T-helper 2 cell treated with Interferon-gamma antibody and Interleukin-4, amounts not matched to agents 100 ng/mL and 5 ng/mL, for 36 hours (primary cell): ENCODE data around the gene ZNF438. TPM values are rescaled to one million over a fixed set of nuclear protein-coding genes. Genes with fewer than 3 reads are reported as not detected.
"Not testable (repeated sequence)": the region's sequence is repeated elsewhere in the genome, so short reads cannot be mapped to it uniquely, and the experiment has no call there.

ENCODE experiments used
- intact Hi-C: fragments of 100-400 bp; cut with micrococcal nuclease; formaldehyde crosslinking; loops from one replicate; pipeline ENCODE4 v1.15.1; 2023
- total RNA-seq: library from RNA; stranded (reverse); gene quantifications from 2 replicates; pipeline ENCODE4 v1.2.3, GENCODE V29; 2022

Gene ZNF438
- total RNA-seq, 1 donor from 2014 or later = 3.9 TPM

DNA sequence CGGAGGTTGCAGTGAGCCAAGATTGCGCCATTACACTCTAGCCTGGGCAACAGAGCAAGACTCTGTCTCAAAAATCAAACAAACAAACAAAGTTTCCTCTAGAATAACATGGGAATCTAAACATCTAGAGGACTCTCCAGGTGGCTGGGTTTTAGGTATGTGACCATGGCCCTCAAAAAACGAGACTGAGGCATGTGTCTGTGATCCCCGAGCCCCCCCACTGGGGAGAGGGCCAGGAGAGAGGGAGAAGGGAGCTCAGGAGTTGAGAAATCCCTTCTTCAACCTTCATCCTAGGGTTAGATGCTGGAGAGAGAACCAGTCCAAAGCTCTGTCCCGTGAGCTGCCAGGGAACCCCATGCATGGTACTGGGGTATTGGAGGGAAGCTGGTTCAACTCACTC is 214.1 kb downstream of the ZNF438 start:
- intact Hi-C loops = no loop called here

DNA sequence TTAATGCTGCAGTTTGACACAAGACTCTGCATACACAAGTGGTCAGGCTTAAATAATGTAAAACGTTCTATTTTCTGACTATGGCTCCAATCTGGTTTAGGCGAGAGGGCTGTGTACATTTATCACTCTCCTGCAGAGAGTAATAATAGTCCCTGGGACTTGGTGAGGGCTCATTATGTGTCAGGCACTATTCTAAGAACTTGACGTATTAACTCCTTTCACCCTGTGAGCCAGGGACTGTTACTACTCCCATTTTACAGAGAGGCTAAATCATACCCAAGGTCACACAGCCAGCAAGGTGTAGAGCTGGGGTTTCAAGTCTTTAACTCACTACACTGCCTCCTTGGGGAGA is 214.9 kb downstream of the ZNF438 start:
- intact Hi-C loops = no loop called here

DNA sequence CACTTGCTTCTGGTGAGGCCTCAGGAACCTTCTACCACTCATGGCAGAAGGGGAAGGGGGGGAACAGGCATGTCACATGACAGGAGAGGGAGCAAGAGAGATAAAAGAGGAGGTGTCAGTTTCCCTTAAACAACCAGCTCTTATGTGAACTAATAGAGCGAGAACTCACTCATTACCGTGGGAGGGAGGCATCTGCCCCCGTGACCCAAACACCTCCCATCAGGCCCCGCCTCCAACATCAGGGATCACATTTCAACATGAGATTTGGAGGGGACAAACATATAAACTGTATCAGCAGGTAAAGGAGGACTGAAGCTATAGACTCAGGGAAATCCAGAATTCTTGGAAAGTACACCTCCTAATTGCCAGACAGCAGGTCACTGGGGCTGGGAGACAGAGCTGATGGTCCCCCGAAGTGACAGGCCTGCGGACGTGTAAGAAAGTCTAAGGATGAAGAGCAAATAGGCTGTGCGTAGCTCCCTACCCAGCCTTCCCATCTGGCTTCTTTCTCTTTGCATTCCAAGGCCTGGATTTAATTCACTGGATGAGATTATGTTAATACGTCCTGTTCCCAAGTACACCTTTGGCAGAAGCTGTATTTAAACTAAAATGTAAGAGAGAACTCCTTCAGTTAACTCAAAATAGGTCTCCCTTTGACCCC is 215.4 kb downstream of the ZNF438 start:
- intact Hi-C loops = no loop called here

DNA sequence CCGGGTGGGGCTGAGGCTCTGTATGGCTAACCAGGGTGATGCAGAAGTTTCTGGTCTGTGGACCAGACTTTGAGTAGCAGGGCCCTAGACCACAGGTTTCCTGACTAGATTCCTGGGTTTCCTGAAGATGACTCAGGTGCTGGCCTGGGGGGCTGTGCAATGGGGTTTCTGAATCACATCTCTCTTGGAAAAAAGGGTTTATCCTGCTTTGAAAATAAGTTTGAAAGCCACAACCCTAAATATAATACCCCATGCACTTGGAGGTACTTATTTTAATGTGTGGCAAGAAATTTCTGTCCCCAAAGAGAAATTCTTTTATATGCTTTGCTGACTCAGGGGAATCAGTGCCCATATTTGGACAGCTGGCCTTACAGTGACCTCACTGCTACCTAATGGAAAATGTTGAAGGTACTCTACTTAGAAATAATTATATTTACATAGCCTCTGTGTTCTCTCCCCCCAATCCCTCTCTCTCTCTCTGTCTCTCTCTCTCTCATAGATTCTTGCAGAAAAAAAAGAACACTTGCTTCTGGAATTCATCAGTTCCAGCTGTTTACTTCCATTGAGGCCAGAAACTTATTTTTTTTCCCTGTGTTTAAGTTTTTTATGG is 217.7 kb downstream of the ZNF438 start:
- intact Hi-C loops = no loop called here

DNA sequence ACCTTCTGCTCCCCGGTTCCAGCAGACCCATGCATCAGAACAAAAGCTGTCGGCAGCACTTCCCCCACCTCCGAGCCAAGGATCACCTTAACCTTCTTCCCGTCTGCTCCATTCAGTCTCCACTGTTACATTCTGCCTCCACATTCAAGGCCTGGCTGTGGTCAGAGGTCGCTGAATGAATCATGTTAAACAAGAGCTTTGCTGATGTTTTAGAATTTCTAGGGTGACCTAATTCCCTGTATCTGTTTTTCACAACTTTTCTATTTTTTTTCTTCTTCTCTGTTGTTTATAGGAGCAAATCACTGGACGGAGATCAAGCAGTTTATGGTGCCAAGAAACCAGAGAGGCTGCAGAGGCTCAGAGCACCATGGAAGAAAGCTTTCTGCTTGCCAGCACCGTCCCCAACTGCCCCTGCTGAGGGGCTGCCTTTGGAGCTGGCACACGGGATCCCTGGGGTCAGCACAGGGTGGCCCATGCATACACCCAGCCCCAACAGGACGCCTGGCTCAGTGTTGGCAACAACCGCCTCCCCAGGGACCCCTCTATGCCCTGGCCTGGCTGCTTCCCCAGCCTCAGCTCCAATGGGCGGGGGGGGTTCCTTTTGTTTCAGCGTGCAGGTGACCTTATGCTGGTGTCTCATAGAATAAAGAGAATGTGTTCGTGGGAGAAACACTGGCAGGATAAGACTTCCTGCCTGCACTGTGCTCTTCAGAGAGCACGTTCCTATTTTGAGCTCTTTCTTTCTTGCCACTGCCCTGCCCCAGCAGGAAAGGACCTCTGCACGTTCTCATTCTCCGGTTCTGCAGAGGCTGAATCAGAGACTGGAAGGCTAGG is 219.4 kb downstream of the ZNF438 start:
- intact Hi-C loops = no loop called here

DNA sequence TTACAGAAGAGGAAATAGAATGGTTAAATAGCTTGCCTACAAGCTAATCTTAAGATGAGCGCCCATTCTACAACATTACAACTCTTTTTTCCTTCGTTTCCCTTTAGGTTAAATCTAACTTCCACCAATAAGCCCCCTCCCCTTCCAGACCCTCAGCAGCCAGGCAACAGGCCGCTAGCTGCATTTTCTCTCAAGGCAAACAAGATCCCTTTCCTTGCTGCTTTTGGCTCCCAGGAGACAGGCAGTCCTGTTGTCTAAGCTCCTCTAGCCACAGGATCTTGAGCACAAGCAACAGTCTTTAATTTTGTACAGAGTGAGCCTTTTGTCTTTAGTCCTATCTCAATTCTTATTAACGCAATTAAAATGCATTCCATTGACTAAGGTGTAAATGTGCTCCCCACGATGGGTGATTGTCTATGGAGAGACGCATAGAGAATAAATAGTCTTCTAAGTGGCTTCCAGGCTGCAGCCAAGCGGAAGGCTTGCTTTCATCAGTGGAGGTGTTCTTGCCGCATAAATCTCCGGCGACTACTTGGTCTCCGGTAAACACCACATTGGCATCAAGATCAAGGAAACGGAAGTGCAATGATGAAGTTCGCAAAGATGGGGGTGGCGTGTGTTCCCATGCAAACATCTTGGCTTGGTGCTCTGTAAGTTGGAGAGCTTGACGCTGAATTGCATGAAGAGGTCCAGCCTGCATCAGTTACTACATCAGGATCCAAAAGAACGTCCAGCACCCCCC is 220.2 kb downstream of the ZNF438 start:
- intact Hi-C loops = no loop called here

DNA sequence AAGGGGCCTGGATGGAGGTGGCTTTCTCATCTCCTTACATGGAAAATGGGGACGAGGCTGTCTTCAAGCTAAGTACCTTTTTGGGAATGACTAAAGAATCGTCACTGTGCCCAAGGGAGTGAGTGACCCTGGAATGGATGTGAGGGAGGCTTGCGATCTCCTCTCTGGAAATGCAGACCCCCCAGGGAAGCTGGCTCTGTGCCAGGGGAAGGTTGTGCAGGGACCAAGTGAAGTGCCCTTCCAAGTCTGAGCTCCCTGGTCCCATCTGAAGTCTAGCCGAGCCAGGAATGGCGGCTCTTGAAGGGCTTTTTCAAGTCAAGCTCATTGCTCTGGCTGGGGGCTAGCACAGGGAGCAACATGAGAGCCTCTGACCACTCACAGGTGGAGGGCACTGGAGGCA is 221.2 kb downstream of the ZNF438 start:
- intact Hi-C loops = no loop called here

DNA sequence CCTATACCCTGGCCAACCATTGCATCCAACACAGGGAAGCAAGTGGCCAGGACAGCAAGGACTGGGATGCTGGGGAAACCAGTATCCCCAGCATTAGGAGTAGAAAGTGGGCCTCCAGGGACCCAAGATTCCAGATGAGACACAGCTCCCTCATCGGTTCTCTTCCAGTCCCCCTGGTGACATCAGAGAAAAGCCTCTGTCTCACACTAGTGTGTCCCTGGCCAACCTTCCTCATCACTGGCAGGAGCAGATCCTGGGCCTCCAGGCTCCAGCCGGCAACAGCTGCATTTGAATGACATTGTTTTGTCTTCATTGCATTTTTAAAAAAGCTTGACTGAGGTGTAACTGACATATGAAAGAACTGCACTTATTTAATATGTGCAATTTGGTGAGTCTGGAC is 224.8 kb downstream of the ZNF438 start:
- intact Hi-C loops = no loop called here

DNA sequence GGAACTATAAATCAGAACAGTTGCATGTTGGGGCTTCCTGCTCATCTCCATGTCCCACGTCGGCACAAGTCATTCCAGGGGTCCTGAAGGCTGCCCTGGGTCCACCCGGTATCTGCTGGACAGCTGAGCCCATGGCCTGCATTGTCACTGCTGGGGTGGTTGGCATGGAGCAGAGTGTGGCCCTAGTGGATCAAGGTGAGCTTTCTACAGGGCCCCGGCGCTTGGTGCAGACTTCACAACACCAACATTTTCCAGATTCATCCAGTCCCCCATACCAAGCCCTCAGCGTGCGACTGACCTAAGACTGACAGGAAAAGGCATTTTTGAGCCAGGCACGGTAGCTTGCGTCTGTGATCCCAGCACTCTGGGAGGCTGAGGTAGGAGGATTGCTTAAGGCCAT is 226.6 kb downstream of the ZNF438 start:
- intact Hi-C loops = no loop called here

DNA sequence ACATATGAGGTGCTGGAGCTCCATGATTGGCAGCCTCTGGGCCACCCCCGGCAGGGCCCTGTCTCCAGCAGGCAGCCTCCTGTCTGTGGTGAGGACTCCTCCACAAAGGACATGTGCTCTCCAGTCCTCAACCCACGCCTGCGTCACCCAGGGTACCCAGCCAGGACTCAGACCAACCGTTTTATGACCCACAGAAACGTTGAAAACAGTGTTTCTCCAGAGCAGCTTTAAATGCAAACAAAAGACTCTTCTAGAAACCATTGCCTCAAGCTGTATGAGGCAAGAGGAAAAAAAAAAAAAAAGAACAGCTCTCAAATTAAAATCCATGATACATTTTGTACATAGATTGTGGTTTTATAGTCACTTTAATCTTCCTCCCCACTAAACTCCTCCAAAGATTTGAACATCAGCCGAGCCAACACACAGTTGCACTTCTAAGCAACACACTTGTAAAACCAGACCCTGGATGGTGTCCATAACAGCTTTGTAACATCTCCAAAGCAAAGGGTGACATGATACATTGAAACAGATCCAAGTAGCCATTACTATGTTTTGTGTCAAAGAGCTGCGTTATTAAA is 227.1 kb downstream of the ZNF438 start:
- intact Hi-C loops = no loop called here

DNA sequence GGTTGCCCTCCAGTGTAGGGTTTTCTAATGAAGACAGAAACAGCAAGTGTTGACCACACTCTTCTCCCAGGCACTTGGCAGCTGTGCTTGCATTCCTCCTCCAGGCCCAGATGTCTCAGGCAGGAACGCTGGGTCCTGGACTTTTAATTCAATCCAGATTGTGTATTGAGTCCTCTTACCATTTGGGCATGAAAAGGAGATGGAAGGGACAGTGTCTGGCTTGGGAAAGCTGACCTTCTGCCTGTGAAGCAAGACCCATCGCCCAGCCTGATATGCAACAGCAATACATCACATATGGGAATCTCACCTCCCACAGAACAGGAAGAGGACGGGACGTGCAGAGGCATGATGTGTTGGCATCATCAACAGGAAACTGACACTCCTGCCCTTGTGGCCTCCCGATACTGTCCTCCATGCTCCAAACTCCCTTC is 227.8 kb downstream of the ZNF438 start:
- intact Hi-C loops = no loop called here

DNA sequence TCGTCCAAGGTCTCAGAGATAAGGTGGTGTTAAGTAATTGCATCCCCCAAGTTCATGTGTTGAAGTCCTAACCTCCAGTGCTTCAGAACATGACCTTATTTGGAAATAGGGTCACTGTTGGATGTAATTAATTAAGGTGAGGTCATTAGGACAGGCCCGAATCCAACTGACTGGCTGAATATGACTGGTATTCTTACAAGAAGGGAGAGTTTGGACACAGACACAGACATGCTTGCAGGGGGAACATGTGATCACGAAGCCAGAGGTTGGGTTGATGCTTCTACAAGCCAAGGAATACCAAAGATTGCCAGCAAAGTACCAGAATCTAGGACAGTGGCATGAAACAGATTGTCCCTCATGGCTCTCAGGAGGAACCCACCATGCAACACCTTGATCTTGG is 228.6 kb downstream of the ZNF438 start:
- intact Hi-C loops = no loop called here

DNA sequence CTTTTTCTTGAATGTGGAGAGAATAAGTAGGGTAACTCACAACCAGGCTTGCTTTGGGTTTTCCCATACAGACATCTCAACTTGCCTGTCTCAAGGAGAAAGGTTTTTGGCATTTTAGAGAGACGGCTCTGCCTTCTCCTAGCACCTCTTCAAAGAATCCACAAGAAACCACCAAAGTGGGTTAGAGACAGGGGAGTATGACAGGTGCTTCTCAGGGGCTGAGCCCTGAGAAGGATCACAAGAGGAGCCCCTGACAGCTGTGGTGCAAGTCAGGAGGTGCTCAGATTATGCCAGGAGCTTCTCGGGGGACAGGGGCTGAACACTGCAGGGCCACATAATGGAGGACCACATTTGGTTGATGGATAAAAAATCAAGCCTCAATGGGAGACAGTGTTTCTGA is 231.3 kb downstream of the ZNF438 start:
- intact Hi-C loops = no loop called here

DNA sequence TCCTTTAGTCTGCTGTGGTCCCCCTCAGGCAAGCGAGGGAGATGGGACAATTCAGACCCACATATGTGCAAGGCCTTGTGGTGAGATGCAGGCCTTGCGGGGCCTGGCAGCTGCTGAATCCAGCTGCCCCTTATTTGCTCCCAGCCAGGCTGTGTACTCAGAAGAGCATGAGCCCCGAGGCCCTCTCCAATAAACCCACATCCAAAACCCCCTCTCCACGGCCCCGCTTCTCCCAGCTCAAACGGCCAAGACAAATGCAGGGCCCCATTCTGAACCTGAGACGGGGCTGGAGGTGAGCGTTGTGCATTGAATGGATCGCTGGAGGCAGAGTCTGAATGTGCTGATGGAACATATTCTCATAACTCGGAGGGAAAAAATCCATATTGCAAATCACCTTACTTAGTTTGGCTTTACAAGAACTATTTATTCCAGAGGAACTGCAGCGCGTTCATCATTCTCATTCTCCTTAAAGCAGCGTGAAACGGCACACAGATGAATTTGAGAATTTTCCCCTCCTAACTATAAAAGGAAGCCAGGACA is 232.9 kb downstream of the ZNF438 start:
- intact Hi-C loops = no loop called here

DNA sequence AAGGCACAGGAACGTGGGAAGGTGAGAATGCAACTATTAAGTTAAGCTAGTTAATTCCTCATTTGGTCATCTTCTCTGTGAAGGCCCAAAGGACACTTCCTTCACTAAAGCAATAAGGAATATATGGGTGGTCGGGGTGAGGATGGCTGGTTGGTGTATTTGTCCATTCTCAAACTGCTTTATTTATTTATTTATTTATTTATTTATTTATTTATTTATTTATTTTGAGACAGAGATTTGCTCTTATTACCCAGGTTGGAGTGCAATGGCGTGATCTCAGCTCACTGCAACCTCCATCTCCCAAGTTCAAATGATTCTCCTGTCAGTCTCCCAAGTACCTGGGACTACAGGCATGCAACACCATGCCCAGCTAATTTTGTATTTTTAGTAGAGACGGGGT is 236.6 kb downstream of the ZNF438 start:
- intact Hi-C loops = not testable (repeated sequence)
